ENCODE data around the gene RUFY4.

- no peak for TF ChIP-seq POLR2AphosphoS5 (IDR thresholded peaks at IDR 0.05)
- TF ChIP-seq, protein P1, sequence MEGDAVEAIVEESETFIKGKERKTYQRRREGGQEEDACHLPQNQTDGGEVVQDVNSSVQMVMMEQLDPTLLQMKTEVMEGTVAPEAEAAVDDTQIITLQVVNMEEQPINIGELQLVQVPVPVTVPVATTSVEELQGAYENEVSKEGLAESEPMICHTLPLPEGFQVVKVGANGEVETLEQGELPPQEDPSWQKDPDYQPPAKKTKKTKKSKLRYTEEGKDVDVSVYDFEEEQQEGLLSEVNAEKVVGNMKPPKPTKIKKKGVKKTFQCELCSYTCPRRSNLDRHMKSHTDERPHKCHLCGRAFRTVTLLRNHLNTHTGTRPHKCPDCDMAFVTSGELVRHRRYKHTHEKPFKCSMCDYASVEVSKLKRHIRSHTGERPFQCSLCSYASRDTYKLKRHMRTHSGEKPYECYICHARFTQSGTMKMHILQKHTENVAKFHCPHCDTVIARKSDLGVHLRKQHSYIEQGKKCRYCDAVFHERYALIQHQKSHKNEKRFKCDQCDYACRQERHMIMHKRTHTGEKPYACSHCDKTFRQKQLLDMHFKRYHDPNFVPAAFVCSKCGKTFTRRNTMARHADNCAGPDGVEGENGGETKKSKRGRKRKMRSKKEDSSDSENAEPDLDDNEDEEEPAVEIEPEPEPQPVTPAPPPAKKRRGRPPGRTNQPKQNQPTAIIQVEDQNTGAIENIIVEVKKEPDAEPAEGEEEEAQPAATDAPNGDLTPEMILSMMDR (IDR thresholded peaks at IDR 0.05): no peak
- TF ChIP-seq EP300 (IDR thresholded peaks at IDR 0.05): no peak
Measured at GRCh38 chr2:218091746-218092145, 22.7 kb downstream of the RUFY4 start.

All from esophagus muscularis mucosa (tissue), 4 donors.